Natural killer cell (primary cell): ENCODE data around the gene MBTD1. TPM values are rescaled to one million over a fixed set of nuclear protein-coding genes. Genes with fewer than 3 reads are reported as not detected.

Experiments used
- ATAC-seq, 3 donors: fragments of 150-1000 bp in 2 of 3; fragments of 200-7000 bp in 1 of 3; cut with Tn5 transposase; 1 replicate in 1 of 3; 2 replicates in 2 of 3; pipeline ENCODE4 v1.10.0; 2021; ENCODE audit warnings: mild to moderate bottlenecking in 2 of 3, moderate library complexity in 2 of 3
- DNase-seq, 2 donors: peaks; one replicate each; pipeline versions ENCODE4 v3.0.0 to v3.0.0-alpha.2; 2013 to 2021; ENCODE audit warnings: mixed read lengths in 1 of 2
- H3K27ac ChIP-seq: one replicate; pipeline ENCODE4 v1.5.1; 2013; ENCODE audit warnings: mild to moderate bottlenecking, low read length
- H3K27me3 ChIP-seq: one replicate; pipeline ENCODE4 v1.6.1; 2013; ENCODE audit warnings: low read length; ENCODE audit not compliant: control insufficient read depth, insufficient read depth
- H3K36me3 ChIP-seq: one replicate; pipeline ENCODE4 v1.6.1; 2013; ENCODE audit warnings: low read length; ENCODE audit not compliant: control insufficient read depth, insufficient read depth
- H3K4me1 ChIP-seq: one replicate; pipeline ENCODE4 v1.6.1; 2013; ENCODE audit warnings: low read length; ENCODE audit not compliant: control insufficient read depth, insufficient read depth
- H3K4me3 ChIP-seq: one replicate; pipeline ENCODE4 v1.5.1; 2013; ENCODE audit warnings: low read length
- H3K9me3 ChIP-seq: one replicate; pipeline ENCODE4 v1.6.1; 2013; ENCODE audit warnings: low read length; ENCODE audit not compliant: control insufficient read depth, insufficient read depth
- H3K27ac Mint-ChIP-seq, 2 donors: one replicate each; pipeline ENCODE4 v1.8.0; 2022; ENCODE audit warnings: mild to moderate bottlenecking in 2 of 2, mixed read lengths in 2 of 2, moderate library complexity in 1 of 2
- H3K27me3 Mint-ChIP-seq, 2 donors: one replicate each; pipeline ENCODE4 v1.8.0; 2022; ENCODE audit warnings: low read depth in 2 of 2, mixed read lengths in 2 of 2
- H3K36me3 Mint-ChIP-seq: one replicate; pipeline ENCODE4 v1.8.0; 2022; ENCODE audit warnings: mixed read lengths
- H3K4me1 Mint-ChIP-seq, 2 donors: one replicate each; pipeline ENCODE4 v1.8.0; 2022; ENCODE audit warnings: mixed read lengths in 2 of 2
- H3K4me3 Mint-ChIP-seq: one replicate; pipeline ENCODE4 v1.8.0; 2022; ENCODE audit warnings: mild to moderate bottlenecking, moderate library complexity, mixed read lengths
- H3K9me3 Mint-ChIP-seq, 2 donors: one replicate each; pipeline ENCODE4 v1.8.0; 2022; ENCODE audit warnings: mixed read lengths in 2 of 2
- WGBS: methylation state at CpG from one replicate; pipeline ENCODE4 v1.1.7; 2013; ENCODE audit warnings: missing lambda C conversion rate; ENCODE audit not compliant: insufficient coverage; 5-methylcytosine and 5-hydroxymethylcytosine counted together
- intact Hi-C: fragments of 100-400 bp; cut with micrococcal nuclease; formaldehyde crosslinking; loops from one replicate; pipeline ENCODE4 v1.14.2; 2022
- total RNA-seq, 4 donors: library from RNA; stranded (reverse); fragments of 120-200 nt in 1 of 4; gene quantifications; one replicate each; pipeline versions ENCODE4 v1.2.3 to v1.2.4, GENCODE V29; 2013 to 2022
- TF ChIP-seq, protein P1 (sequence below): fragments of 200-600 bp; IDR thresholded peaks from one replicate; pipeline ENCODE4 v1.8.0; 2022; ENCODE audit warnings: antibody characterized with exemption

MBTD1 gene
- total RNA-seq, 3 donors from 2014 or later (not counting 1 experiment from before 2014, with no cell fraction given): 24.6 to 32.4 (median 28.8) TPM

DNA sequence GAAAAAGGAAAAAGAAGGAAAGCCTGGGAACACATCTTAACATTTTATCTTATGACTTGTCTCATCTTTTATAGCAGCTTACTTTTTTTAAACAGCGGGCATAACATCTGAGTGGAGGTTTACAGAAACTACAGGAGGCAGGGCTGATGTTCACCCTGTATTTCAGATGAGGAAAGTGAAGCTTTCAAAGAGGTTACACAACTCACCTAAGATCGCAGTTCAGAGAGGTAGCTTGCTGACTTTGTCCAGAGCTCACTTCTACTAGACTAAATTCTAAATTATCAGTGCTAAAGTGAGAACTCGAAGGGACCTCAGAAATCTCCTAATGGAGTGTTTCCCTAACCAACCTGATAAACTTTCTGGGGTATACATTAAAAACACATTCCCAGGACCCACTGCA, 3.7 kb downstream of the MBTD1 start:
- 96% methylated on average over 3 of the region's 3 CpGs for WGBS
- H3K27me3 ChIP-seq: no peaks in the 10 kb centered on the region
- Mint-ChIP-seq H3K27me3 (no peaks in the 10 kb centered on the region), H3K36me3 (peaks cover 6% of the 10 kb centered on the region), H3K4me3 (no peak overlapping the region), H3K27ac (no peak overlapping the region), H3K9me3 (no peaks in the 10 kb centered on the region), H3K4me1 (peaks cover 33 to 45% of the 10 kb centered on the region in 2 donors)
- H3K4me1 ChIP-seq: peaks cover 15% of the 10 kb centered on the region
- no peak for ATAC-seq
- TF ChIP-seq, protein P1, sequence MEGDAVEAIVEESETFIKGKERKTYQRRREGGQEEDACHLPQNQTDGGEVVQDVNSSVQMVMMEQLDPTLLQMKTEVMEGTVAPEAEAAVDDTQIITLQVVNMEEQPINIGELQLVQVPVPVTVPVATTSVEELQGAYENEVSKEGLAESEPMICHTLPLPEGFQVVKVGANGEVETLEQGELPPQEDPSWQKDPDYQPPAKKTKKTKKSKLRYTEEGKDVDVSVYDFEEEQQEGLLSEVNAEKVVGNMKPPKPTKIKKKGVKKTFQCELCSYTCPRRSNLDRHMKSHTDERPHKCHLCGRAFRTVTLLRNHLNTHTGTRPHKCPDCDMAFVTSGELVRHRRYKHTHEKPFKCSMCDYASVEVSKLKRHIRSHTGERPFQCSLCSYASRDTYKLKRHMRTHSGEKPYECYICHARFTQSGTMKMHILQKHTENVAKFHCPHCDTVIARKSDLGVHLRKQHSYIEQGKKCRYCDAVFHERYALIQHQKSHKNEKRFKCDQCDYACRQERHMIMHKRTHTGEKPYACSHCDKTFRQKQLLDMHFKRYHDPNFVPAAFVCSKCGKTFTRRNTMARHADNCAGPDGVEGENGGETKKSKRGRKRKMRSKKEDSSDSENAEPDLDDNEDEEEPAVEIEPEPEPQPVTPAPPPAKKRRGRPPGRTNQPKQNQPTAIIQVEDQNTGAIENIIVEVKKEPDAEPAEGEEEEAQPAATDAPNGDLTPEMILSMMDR: no peak
- peaks cover 20% of the 10 kb centered on the region for H3K36me3 ChIP-seq
- intact Hi-C loops: no loop called here
- no peak overlapping the region for H3K4me3 ChIP-seq
- no peak for DNase-seq
- no peak overlapping the region for H3K27ac ChIP-seq
- no peaks in the 10 kb centered on the region for H3K9me3 ChIP-seq

DNA sequence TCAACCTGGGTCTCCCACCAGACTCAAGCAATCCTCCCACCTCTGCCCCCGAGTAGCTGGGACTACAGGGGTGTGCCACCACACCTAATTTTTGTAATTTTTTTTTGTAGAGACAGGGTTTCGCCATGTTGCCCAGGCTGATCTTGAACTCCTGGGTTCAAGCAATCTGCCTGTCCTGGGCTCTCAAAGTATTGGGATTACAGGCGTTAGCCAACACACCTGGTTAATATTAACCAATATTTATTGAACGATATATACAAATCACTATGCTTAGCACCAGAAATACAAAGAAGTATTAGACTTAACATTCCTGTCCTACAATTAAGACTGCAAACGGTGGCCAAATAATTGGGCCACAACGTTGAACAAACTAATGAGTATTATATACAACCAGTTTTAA, 4.2 kb downstream of the MBTD1 start:
- Mint-ChIP-seq H3K27ac (no peak overlapping the region), H3K4me3 (no peak overlapping the region), H3K27me3 (no peaks in the 10 kb centered on the region), H3K4me1 (peaks cover 32 to 46% of the 10 kb centered on the region in 2 donors), H3K36me3 (peaks cover 10% of the 10 kb centered on the region), H3K9me3 (no peaks in the 10 kb centered on the region)
- H3K4me3 ChIP-seq: no peak overlapping the region
- intact Hi-C loops: no loop called here
- peaks cover 20% of the 10 kb centered on the region for H3K36me3 ChIP-seq
- ATAC-seq (no peak), DNase-seq (no peak)
- no peaks in the 10 kb centered on the region for H3K9me3 ChIP-seq
- H3K27me3 ChIP-seq: no peaks in the 10 kb centered on the region
- no peak overlapping the region for H3K27ac ChIP-seq
- TF ChIP-seq, protein P1: no peak
- H3K4me1 ChIP-seq: peaks cover 13% of the 10 kb centered on the region
- 99% methylated on average over 4 of the region's 6 CpGs for WGBS

DNA sequence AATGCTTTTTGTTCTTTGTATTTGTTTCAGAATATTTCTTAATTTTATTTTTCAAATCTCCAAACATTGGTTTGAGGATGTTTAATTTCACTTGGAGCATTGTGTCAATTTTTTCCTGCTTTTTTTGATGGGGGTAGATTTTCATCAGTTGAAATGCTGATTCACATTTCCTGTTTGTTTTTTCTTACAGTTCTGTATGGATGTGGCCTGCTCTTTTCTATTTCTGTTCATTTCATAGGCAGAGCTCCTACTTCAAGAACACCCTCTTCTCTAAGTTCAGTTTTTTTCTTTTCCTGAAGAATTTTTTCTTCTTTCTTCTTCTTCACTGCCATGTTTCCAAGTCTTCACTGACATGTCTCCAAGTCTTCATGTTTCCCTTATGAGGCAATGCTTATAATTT, 8.8 kb downstream of the MBTD1 start:
- Histone ChIP-seq H3K36me3 (peaks cover 17% of the 10 kb centered on the region), H3K4me3 (no peak overlapping the region), H3K27me3 (no peaks in the 10 kb centered on the region), H3K27ac (no peak overlapping the region), H3K9me3 (no peaks in the 10 kb centered on the region), H3K4me1 (no peaks in the 10 kb centered on the region)
- H3K27ac Mint-ChIP-seq: peak overlapping the region; percentile 7 to 72
- intact Hi-C loops: no loop called here
- peaks cover 13% of the 10 kb centered on the region for H3K36me3 Mint-ChIP-seq
- H3K27me3 Mint-ChIP-seq: no peaks in the 10 kb centered on the region
- no peaks in the 10 kb centered on the region for H3K9me3 Mint-ChIP-seq
- H3K4me3 Mint-ChIP-seq: no peak overlapping the region
- TF ChIP-seq, protein P1: no peak
- ATAC-seq (no peak), DNase-seq (no peak)
- peaks cover 12 to 22% of the 10 kb centered on the region in 2 donors for H3K4me1 Mint-ChIP-seq

DNA sequence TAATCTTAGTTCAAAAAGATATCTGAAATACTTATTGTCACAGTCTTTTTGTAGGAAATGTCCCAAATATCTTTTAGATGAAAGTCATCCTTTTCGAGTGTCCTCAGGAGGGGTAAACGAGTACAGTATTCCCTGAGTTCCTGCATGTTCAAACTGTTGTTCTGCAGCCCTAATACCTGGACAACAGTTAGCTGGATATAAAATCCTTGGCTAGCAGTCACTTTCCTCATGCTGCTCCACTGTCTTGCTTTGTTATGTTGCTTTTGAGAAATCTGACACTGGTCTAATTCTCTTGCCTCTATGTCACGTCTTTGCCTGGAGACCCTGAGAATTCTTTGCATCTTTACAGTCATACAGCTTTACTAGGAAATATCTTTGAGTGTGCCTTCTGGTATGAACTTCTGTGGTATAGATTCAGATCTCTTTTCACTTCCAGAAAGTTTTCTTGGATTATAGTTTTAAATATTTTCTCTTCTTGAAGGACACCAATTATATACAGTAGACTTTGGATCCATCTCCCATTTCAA, 9.5 kb downstream of the MBTD1 start:
- ATAC-seq (no peak), DNase-seq (no peak)
- no peak overlapping the region for H3K27ac Mint-ChIP-seq
- Histone ChIP-seq H3K4me3 (no peak overlapping the region), H3K27me3 (no peaks in the 10 kb centered on the region), H3K36me3 (peaks cover 16% of the 10 kb centered on the region), H3K9me3 (no peaks in the 10 kb centered on the region), H3K27ac (no peak overlapping the region), H3K4me1 (no peaks in the 10 kb centered on the region)
- intact Hi-C loops: no loop called here
- H3K27me3 Mint-ChIP-seq: no peaks in the 10 kb centered on the region
- H3K9me3 Mint-ChIP-seq: no peaks in the 10 kb centered on the region
- peaks cover 13% of the 10 kb centered on the region for H3K36me3 Mint-ChIP-seq
- WGBS: 99% methylated on average over 3 of the region's 3 CpGs
- H3K4me1 Mint-ChIP-seq: peaks cover 8 to 18% of the 10 kb centered on the region in 2 donors
- TF ChIP-seq, protein P1: no peak
- H3K4me3 Mint-ChIP-seq: no peak overlapping the region
